ENCODE results near the gene ZBTB42.
A peak's percentile ranks its signal among the peaks of the same experiment; 100 is the strongest.

ZBTB42 gene

DNA sequence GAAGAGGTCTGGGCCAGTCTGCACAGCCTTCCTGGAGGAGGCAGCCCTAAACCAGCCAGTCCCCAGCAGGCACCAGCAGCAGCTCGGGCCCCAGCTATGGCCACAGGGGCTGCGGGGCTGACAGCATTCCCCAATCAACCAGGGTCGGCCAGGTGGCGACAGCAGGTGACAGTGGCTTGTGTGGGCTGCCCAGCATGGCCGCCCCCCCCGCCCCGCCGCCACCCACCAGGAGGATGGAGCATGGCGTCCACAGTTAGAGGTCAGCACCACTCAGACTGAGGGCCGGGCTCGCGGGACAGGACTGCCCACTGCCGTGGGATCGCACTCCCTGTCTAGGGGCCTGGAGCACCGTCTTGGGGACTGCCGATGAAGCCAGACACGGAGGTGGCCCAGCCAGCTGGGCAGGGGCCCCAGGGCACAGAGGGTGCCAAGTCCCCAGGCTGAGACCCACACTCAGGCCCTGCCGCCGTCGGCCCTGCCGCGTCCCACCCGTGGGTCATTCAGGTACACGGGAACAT lies 20.3 kb upstream of the ZBTB42 start:
- H3K4me3 ChIP-seq (ENCODE audit: low read length) = no peak overlapping the region
- H3K27me3 ChIP-seq (ENCODE audit: control insufficient read depth, insufficient read depth, low read length) = no peaks in the 10 kb centered on the region
- no peaks in the 10 kb centered on the region for H3K9me3 ChIP-seq (ENCODE audit: control insufficient read depth, low read length)
- no peaks in the 10 kb centered on the region for H3K36me3 ChIP-seq (ENCODE audit: control insufficient read depth, insufficient read depth, low read length)
- no peak overlapping the region for H3K9ac ChIP-seq (ENCODE audit: low read length)
- H3K4me1 ChIP-seq (ENCODE audit: control insufficient read depth, insufficient read depth, low read length) = peaks cover 7% of the 10 kb centered on the region

DNA sequence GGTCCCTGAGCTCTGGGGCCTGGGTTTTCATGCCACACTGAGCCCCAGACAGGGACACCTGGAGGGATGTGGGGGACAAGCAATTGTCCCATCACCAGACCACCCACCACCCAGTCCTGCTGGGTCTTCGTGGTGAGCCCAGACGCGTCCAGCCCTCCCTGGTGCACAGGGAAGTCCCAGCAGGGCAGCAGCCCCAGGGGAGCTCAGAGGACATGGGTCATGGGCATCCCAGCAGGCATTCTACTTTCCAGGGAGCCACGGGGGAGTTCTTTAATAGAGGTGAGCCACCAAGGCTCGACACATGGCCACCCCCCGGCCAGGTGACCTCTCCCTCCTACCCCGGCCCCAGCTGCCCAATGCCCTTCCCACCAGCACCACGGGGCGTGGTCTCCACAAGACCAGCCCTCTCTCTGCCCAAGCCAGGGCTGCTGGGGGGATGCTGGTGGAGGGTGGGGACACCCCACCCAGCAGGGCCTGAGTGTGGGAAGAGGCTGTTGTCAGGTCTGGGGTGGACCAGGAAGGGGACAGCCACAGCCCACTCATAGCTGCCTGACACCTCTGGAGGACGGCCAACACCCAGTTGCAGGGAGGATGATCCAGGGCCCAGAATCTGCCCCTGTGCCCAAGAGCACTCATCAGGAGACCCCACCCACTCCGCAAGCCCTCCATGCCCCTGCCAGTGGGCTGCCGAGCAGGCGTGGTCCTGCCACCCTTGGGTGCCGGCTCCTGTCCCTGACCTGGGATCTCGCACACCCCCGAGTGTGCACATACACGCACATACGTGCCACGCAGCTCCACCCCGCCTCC lies 19.4 kb upstream of the ZBTB42 start:
- Histone ChIP-seq H3K9me3 (ENCODE audit: control insufficient read depth, low read length) (no peaks in the 10 kb centered on the region), H3K36me3 (ENCODE audit: control insufficient read depth, insufficient read depth, low read length) (no peaks in the 10 kb centered on the region), H3K4me3 (ENCODE audit: low read length) (no peak overlapping the region), H3K27me3 (ENCODE audit: control insufficient read depth, insufficient read depth, low read length) (no peaks in the 10 kb centered on the region), H3K4me1 (ENCODE audit: control insufficient read depth, insufficient read depth, low read length) (peaks cover 9% of the 10 kb centered on the region), H3K9ac (ENCODE audit: low read length) (no peak overlapping the region)

GRCh38 chr14:104782086-104782807 lies 18.7 kb upstream of the ZBTB42 start:
- no peaks in the 10 kb centered on the region for H3K36me3 ChIP-seq (ENCODE audit: control insufficient read depth, insufficient read depth, low read length)
- H3K27me3 ChIP-seq (ENCODE audit: control insufficient read depth, insufficient read depth, low read length) = no peaks in the 10 kb centered on the region
- H3K9ac ChIP-seq (ENCODE audit: low read length) = no peak overlapping the region
- H3K4me3 ChIP-seq (ENCODE audit: low read length) = no peak overlapping the region
- H3K9me3 ChIP-seq (ENCODE audit: control insufficient read depth, low read length) = no peaks in the 10 kb centered on the region
- H3K4me1 ChIP-seq (ENCODE audit: control insufficient read depth, insufficient read depth, low read length) = peaks cover 14% of the 10 kb centered on the region

DNA sequence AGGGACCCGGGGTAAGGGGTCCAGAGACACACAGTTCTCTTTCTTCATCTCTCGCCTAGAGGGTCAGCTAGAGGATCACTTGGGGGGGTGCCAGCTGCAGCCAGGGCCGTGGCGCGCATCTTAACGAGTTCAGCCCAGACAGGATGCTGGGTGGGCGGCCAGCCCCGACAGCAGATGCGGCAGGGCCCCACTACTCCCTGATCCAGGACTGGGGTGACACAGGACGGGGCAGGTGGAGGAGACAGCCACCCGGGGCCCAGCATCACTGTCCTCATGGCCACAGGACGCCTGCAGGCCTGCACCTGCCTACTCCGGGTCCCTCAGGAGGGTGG lies 18.1 kb upstream of the ZBTB42 start:
- Histone ChIP-seq H3K9me3 (ENCODE audit: control insufficient read depth, low read length) (no peaks in the 10 kb centered on the region), H3K9ac (ENCODE audit: low read length) (no peak overlapping the region), H3K27me3 (ENCODE audit: control insufficient read depth, insufficient read depth, low read length) (no peaks in the 10 kb centered on the region), H3K36me3 (ENCODE audit: control insufficient read depth, insufficient read depth, low read length) (no peaks in the 10 kb centered on the region), H3K4me1 (ENCODE audit: control insufficient read depth, insufficient read depth, low read length) (peaks cover 15% of the 10 kb centered on the region), H3K4me3 (ENCODE audit: low read length) (no peak overlapping the region)

- H3K36me3 ChIP-seq (ENCODE audit: control insufficient read depth, insufficient read depth, low read length) = no peaks in the 10 kb centered on the region
- no peak overlapping the region for H3K9ac ChIP-seq (ENCODE audit: low read length)
Observed at GRCh38 chr14:104783484-104784217, 17.2 kb upstream of the ZBTB42 start.

DNA sequence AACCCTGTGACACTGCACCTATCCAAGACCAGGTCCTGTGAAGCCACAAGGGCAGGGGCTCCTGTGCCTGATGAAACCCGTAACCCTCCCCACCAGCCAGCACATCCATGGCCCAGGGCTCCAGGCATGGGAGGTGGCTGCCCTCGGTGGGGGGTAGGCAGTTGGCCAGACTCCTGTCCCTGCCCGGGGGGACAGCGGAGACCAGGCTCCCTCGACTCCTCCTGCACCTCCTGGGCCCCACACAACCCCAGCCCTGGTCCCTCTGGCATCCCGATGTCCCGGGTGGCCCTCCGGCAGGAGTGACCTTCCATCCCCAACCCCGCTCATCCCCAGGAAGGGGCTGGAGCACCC lies 16.7 kb upstream of the ZBTB42 start:
- peaks cover 19% of the 10 kb centered on the region for H3K4me1 ChIP-seq (ENCODE audit: control insufficient read depth, insufficient read depth, low read length)
- H3K36me3 ChIP-seq (ENCODE audit: control insufficient read depth, insufficient read depth, low read length) = no peaks in the 10 kb centered on the region
- H3K4me3 ChIP-seq (ENCODE audit: low read length) = no peak overlapping the region
- H3K9ac ChIP-seq (ENCODE audit: low read length) = no peak overlapping the region
- H3K27me3 ChIP-seq (ENCODE audit: control insufficient read depth, insufficient read depth, low read length) = no peaks in the 10 kb centered on the region
- H3K9me3 ChIP-seq (ENCODE audit: control insufficient read depth, low read length) = no peaks in the 10 kb centered on the region

More at GRCh38 chr14:104783484-104784217, 17.2 kb upstream of the ZBTB42 start:
- no peak overlapping the region for H3K4me3 ChIP-seq (ENCODE audit: low read length)
- no peaks in the 10 kb centered on the region for H3K27me3 ChIP-seq (ENCODE audit: control insufficient read depth, insufficient read depth, low read length)
- peaks cover 19% of the 10 kb centered on the region for H3K4me1 ChIP-seq (ENCODE audit: control insufficient read depth, insufficient read depth, low read length)
- no peaks in the 10 kb centered on the region for H3K9me3 ChIP-seq (ENCODE audit: control insufficient read depth, low read length)

GRCh38 chr14:104784846-104785707 lies 15.8 kb upstream of the ZBTB42 start:
- H3K36me3 ChIP-seq (ENCODE audit: control insufficient read depth, insufficient read depth, low read length) = no peaks in the 10 kb centered on the region
- H3K27me3 ChIP-seq (ENCODE audit: control insufficient read depth, insufficient read depth, low read length) = no peaks in the 10 kb centered on the region
- no peaks in the 10 kb centered on the region for H3K9me3 ChIP-seq (ENCODE audit: control insufficient read depth, low read length)
- H3K9ac ChIP-seq (ENCODE audit: low read length) = no peak overlapping the region
- H3K4me3 ChIP-seq (ENCODE audit: low read length) = no peak overlapping the region
- peaks cover 19% of the 10 kb centered on the region for H3K4me1 ChIP-seq (ENCODE audit: control insufficient read depth, insufficient read depth, low read length)

DNA sequence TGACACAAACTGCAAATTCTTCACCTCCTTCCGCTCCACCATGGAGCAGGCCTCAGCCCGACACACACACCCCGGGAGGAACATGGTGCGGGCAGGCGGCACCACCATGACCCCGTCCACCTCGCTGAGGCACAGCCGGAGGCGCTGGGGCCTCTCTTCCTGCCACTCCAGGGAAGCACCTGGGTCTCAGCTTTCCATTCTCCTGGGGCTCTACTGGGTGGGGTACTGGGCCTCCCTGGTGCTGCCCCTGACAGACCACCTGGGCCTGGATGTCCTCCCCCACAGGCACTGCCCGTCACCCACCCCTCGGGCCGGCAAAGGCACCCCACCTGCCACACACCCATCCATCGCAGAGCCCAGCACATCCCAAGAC lies 15.2 kb upstream of the ZBTB42 start:
- Histone ChIP-seq H3K9me3 (ENCODE audit: control insufficient read depth, low read length) (no peaks in the 10 kb centered on the region), H3K27me3 (ENCODE audit: control insufficient read depth, insufficient read depth, low read length) (no peaks in the 10 kb centered on the region), H3K9ac (ENCODE audit: low read length) (no peak overlapping the region), H3K4me1 (ENCODE audit: control insufficient read depth, insufficient read depth, low read length) (peaks cover 19% of the 10 kb centered on the region), H3K36me3 (ENCODE audit: control insufficient read depth, insufficient read depth, low read length) (peaks cover 3% of the 10 kb centered on the region), H3K4me3 (ENCODE audit: low read length) (no peak overlapping the region)

GRCh38 chr14:104786091-104786586 lies 14.8 kb upstream of the ZBTB42 start:
- H3K27me3 ChIP-seq (ENCODE audit: control insufficient read depth, insufficient read depth, low read length) = no peaks in the 10 kb centered on the region
- no peak overlapping the region for H3K4me3 ChIP-seq (ENCODE audit: low read length)
- H3K36me3 ChIP-seq (ENCODE audit: control insufficient read depth, insufficient read depth, low read length) = peaks cover 6% of the 10 kb centered on the region
- H3K9me3 ChIP-seq (ENCODE audit: control insufficient read depth, low read length) = no peaks in the 10 kb centered on the region
- H3K9ac ChIP-seq (ENCODE audit: low read length) = no peak overlapping the region
- H3K4me1 ChIP-seq (ENCODE audit: control insufficient read depth, insufficient read depth, low read length) = peaks cover 19% of the 10 kb centered on the region

DNA sequence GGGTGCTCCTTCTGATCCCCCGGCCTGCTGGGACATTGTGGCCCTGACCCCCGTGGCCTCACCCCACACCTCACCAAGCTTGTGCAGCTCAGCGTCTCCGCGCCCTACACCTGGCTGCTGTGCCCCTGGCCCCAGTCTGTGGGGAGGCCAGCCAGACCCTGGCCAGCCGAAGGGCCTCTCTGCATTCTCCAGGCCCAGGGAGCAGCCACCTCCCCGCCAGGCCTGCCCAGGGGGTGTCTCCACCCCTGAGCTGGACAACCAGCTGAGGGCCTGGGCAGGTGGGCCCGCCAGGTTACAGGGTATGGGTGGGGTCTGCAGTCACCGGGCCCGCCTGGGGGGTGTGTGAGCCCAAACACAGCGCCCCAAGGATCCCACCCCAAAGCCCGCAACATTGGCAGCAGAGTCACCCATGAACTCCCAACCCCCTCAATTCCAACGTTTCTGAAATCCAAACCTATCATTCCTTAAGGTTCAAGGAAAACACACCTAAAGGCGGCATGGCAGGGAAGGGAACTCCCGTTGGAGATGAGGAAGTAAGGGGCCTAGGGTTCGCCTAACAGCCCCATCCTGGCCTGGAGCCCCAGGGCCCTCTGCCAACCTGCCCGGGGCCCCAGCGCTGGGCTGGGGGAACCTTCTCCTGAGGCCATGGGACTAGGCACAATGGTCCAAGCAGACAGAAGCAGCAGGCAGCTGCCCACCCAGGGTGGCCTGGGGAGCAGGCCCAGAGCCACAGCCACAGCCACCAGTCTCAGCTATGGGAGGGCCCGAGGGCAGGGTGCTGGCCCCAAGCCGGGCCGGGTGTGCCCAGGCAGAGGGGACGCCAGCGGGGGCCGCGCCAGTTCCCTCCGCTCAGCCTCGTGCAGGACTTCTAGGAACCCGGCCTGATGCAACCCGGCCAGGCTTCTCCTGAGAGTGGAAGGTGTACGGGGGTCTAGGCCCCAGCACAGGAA lies 13.9 kb upstream of the ZBTB42 start:
- Histone ChIP-seq H3K9me3 (ENCODE audit: control insufficient read depth, low read length) (no peaks in the 10 kb centered on the region), H3K4me3 (ENCODE audit: low read length) (no peak overlapping the region), H3K36me3 (ENCODE audit: control insufficient read depth, insufficient read depth, low read length) (peaks cover 6% of the 10 kb centered on the region), H3K4me1 (ENCODE audit: control insufficient read depth, insufficient read depth, low read length) (peaks cover 25% of the 10 kb centered on the region), H3K27me3 (ENCODE audit: control insufficient read depth, insufficient read depth, low read length) (no peaks in the 10 kb centered on the region), H3K9ac (ENCODE audit: low read length) (peak overlapping the region; percentile 34)
